NCI-H2196 treated with DMSO at 0.1 percent for 48 hours (cell line): ENCODE results near the gene ETS1.

Experiments used
- DNase-seq: peaks from one replicate; lab custom pipeline; 2025; ENCODE audit not compliant: unreplicated experiment; lab: John Stamatoyannopoulos, UW

Gene ETS1

DNA sequence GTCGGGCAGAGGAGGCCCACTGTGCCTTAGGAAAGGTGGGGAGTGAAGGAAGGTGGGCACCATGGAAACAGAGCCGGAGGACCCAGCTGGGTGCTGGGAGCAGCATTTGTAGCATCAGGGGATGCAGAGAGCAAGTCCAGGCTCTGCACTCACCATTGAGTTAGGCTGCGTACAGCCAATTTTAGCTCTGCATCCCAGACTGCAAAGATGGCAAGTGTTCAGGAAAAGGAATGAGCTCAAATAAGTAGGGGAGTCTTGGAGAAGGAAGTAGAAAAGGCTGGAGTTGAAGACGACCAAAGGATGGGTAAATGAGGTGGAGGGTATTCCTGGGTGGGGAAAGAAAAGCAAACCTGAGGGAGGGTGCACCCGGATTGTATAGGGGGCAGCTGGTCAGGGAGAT is 31.6 kb upstream of the ETS1 start:
- no peak for DNase-seq

DNA sequence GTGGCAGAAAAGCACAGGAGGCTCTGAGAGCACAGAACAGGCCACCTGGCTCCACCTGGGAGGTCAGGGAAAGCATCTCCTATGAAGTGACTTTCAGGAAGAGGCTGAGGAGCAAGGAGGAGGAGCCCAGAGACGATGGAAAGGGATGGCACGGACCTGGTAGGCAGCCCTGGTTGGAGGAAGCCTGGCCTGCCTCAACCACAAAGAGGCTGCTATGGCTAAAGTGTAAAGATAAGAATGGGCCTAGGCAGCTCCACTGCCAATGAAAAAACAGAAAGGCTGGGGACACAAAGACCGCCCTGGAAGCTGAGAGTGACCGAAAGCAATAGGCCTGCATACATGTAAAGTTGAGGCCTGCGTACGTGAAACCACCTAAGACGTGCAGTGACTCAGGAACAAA is 31.2 kb upstream of the ETS1 start:
- DNase-seq = no peak

DNA sequence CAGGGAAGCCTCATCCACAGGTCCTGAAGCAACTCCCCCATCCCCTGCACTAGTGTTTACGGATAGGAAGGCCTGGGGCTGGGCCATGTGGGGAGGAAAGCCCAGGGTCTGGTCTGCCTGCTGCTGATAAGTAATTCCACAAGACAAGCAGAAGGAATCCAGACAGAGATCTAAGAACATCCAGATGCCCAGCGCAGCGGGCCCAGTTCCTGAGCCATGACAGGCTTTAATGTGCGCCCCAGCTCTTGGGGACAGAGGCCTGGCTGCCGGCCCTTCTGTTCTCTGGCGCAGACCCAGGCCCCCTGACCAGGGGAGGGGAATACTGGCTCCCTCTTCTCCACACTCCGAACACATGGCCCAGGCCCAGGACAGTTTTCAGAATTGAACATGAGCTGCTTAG is 28.8 kb upstream of the ETS1 start:
- no peak for DNase-seq

DNA sequence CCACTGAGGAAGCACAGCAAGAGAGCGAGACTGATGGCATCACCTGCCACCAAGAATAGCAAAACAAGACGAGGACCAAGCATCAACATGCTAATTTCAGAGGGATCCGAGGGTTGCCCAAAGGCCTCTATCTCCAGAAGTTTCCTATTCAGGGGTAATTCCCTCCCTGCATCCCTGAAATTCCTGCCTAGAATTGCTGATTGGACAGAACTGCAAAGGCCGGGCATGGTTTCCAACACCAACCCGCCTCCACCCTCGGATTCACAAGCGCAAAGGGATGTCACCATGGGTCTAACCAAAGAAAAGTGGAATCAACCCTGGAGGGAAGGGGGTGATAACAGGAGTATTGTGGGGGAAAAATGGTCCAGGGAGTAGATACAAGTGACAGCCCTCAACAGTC is 28.3 kb upstream of the ETS1 start:
- no peak for DNase-seq

DNA sequence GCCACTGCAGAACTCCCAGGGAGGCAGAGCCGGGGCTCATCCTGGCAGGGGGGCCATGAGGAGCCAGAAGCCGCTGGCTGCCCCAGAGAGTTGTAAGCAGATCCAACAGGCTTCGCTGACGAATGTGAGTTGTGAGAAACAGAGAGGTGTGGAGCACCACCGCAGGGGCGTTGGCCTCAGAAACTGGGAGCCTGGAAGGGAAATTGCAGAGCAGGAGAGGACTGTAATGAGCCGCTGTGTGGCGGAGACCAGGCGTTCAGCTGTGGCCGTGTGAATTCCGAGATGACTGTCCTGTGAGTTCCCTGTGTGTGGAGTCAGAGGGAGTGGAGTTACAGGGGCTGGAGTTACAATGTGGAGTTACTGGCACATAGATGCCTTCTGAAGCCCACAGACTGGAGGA is 27.7 kb upstream of the ETS1 start:
- DNase-seq = no peak

DNA sequence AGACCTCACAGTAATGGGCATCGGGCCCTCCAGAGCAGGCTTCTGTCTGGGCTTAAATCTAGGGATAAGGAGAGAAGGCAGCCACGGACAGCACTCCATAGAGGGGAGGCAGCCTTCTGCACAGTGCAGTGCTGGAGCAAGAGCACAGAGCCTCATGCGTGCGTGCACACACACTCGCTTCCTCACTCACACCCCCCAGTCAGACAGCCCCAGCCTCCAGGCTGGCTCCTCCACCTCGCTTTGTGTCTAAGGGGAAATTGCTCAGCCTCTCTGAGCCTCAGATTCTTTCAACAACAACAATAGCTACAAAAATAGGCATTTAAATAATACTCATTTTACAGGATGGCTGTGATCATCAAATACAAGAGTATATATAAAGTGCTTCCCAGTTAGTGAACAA is 26.7 kb upstream of the ETS1 start:
- no peak for DNase-seq

DNA sequence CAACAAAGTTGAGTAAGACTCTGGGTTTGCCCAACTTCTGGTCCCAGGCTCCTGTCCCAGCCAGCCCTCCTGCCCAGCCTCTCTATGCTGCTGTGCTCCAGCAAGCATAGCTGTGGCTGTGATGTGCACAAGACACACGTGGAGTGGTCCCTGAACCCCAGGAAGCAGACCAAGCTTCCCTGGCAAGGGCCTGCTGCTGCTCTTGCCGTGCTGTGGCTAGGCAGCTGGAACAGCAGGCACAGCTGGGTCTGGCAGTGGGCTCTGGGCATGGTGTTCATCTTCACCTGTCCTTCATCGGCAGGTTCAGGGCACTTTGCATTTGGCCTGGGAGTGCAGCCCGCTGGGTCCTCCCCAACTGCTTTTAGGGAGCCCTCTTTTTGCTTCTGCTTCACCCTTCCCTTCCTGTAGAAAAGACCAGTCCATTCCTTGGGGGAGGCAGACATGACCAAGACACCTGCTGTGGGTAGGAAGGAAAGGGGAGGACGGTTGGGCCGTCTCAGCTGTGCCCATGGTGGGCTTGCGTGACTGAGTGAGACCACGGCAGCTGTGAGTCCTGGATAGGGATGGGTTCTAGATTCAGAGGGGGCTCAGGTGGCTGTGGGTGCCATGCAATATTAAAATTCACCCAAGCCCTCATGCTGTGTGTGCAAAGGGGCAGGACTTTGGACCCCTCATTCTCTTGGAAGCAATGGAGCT is 26.1 kb upstream of the ETS1 start:
- DNase-seq = no peak

DNA sequence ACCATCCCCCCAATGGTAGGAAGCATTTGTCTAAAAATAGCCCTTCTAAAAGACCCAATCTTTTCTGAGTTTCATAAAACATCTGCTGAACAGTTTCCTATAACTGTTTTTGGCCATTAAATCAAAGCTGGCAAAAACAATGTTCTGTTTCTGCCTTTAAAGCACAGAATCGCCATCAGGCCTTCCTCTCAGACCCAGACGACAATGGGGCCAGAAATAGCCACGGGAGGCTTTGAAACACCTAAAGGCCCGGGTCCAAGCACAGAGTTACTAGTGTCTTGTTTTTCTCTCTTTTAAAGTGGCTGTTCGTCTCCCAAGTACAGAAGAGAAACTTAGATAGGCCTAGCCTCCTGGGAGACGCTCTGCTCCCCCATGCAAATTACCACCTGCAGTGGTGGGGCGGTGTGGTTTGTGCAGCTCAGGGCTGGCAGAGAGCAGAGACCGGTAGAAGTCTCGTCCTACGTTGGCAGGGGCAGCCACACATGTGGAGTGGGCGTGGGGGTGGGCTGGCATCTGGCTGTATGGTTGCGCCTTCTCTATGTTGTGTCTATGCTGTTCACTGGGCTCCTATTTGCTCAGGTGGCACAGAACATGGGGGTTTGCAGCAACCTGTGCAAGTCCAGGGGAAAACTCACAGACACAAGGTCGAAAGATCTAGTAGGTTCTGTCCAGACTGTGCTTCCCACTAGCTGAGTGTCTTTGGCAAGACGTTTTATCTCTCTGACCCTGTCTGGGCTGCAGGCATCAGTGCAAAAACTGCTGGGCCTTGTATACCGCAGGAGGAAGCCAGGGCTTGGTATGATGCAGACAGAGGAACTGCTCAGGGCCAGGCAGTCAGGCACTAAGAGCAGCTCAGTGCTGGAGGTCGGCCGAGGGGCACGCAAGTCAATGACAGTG is 23.6 kb upstream of the ETS1 start:
- DNase-seq = no peak

DNA sequence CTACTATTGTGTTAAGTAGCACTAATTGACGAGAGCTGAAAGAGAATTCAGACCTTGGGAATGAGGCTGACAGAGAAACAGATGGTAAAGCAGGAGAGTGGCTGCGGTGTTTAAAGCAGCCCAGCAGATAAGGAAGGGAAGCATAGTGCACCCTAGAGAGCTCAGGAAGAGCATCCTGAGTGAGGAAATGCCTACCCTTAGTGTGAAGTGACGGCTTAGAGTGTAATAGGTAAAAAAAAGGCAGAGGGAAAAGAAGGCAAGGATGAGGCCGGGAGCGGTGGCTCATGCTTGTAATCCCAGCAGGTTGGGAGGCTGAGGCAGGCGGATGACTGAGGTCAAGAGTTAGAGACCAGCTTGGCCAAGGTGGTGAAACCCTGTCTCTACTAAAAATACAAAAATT is 22.4 kb upstream of the ETS1 start:
- DNase-seq = no peak

DNA sequence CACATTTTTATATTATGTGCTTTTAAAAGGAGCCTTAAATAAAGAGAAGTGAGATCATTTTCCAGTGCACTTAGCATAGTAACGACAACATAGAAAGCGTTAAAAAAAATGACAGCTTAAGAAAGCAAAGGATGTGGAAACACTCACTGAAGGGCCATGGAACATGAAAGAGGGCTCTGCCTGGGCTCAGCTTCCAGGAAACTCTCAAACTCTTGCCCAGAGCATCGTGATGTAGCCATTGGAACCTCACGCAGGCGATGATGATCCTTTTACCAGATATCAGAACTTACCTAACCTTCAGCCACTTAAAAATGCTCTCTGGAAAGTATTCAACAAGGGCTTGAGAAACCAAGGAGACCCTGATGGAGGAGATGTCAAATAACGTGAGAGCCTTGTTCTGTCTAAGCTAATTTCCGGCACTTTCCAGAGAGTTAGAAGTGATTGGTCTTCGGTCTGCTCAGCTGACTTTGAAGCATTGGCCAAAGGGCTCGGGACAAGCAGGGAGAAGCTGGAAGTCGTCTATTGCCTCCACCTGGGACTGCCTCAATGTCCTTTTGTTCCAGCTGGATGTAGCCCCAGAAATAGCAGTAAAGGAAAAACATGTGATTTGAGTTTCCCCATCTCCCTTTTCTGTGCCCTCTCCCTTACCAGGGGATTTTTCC is 21.5 kb upstream of the ETS1 start:
- no peak for DNase-seq

DNA sequence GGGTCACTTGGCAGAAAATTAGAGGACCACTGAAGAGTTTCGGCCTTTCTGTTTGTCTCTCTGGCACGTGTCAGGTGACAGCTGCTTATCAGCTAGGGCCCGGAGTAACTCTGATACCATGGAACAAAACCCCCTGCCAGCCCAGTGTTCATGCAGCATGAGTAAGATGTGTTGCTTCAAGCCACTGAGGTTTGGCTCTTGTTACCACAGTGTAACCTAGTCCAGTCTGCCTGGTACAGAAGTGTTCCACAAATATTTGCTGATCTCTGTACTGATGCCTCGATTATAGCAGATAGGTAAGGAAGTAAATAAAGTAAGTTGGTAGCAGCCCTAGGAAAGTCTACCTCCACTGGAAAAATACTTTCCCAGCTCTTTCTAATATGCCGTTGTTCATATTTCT is 20.5 kb upstream of the ETS1 start:
- peak; percentile 35 for DNase-seq

DNA sequence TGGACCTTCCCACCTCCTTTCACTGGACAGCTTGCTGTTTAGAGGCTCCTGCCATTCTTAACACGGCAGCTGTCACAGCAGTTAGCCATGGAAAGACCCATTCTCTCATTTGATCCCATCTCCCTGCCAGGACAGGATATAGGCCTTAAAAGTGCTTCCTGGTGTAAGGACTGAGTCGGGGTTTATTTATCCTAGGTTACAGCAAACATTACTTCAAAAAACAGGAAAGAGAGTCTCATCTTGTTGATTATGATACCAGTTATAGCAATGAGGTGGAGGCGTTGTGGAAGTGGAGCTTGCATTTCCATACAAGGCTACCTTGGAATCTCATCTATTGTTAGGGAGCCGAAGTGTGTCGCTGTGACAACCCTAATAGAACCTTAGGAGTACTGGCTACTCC is 17.4 kb upstream of the ETS1 start:
- DNase-seq = peak; percentile 47

DNA sequence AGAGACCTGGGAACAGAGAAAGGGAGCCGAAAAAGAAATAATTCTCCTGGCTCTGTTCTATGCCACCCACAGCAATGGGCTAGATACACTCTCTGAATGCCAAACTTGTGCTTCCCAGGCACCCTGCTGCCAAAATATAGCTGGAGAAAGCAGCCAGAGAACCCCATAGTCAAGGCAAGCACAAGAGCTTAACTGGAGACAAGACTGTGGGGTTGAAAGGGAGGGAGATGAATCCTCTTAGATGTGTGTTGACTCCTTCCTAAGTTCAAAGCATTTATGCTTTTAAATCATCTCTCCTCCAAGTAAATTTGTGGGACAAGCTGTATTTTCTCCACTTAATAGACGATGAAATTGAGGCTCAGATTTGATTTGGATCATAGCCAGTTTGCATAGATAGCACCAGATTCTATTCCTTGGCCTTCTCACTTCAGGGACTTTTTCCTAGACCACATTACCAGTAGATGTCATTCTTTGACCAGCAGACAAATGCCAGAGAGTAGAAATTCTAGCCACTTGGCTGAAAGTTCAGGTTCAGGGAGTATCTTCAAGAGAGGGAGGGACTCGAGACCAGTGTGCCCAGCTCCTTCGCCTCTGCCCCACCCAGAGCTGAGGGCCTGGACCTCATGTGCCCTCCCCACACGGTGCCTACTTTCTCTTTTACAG is 16.5 kb upstream of the ETS1 start:
- peak; percentile 18 for DNase-seq

DNA sequence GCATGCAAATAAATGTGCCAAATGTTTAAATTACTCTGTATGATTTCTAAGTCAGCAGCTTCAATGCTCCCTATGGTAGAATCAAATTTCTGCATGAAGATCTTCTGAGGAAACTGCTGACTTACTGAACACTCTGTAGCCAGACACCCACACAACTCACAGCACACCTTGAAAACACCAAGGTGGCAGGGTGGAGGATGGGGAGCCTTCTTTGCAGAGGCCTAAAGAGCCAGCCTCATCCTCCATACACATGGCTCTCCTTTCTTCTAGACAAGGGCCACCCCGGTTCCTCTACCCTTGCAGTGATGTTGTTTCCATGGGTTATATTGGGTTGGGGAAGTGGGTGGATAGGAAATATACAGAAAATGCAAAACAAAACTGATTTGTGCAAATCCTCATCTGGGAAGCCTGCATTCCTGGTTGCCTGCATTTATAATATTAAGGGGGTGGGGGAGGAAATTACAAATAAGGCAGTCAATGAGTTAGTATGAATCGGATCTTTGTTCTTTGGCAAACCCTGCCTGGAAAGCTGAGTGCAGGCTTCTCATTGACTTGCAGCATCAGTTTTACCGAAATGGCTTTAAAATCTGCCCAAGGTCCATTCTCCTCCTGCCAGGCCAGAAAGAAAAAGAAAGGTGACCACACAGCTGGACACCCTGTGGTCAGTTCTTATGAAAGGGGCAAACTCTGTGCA is 15.8 kb upstream of the ETS1 start:
- DNase-seq = no peak

DNA sequence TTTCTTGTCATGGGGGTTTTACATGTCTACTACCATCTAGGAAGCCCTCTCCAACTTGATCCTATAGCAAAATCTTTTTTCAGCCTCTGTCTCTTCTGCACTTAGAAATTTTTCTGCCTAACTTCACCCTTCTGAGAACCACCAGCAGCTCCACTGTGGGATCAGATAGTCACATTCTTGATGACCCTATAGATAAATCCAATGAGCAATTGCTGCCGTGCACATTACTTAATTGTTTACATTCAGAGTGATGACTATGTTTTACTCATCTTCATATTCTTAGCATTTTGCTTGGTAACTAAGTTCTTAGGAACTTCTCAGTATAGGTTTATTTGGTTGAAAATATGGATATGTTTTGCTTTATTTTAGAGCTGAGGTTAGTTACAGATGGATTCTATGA is 12.4 kb upstream of the ETS1 start:
- no peak for DNase-seq

DNA sequence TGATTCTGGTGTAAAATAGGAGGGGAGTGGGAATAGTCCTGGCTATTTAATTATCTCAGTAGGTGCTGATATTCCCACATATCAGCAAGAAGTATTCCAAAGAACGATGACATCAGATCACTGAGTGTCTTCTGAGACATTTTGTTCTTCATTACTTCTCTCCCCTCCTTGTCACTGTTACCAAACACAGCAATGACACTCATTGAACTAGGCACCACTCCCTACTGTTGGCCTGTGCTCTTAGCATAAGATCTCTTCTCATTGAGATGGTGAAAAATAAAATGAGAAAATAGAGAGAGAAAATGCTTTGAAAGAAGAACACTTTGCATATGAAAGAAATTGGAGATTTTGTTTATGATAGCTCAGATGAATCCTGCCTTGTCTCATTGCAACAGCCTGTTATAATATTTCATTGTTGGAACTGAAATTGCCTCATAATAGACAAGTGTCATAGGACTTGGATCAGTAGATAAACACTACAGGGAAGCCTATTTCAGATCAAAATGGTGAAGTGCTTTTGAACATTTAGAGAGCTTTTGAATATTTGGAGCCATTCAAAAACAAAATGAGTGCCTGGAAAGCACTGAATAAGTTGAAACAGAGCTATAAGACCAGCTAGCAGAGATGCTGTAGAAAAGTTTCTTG is 11.3 kb upstream of the ETS1 start:
- DNase-seq = no peak

DNA sequence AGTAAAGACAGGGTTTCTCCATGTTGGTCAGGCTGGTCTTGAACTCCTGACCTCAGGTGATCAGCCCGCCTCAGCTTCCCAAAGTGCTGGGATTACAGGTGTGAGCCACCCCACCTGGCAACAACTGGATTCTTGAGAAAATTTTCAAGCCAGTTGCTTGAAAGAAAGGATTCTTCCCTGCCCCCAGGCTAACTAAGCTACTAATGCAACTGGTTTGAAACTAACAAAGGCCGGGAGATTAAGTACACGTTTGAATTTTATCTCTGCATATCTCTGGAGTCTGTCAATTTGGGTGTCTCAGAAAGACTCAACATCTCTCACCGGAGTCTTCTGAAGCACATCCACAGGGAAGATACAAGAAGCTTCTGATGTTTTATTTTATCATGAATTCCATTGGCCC is 10.7 kb upstream of the ETS1 start:
- no peak for DNase-seq

DNA sequence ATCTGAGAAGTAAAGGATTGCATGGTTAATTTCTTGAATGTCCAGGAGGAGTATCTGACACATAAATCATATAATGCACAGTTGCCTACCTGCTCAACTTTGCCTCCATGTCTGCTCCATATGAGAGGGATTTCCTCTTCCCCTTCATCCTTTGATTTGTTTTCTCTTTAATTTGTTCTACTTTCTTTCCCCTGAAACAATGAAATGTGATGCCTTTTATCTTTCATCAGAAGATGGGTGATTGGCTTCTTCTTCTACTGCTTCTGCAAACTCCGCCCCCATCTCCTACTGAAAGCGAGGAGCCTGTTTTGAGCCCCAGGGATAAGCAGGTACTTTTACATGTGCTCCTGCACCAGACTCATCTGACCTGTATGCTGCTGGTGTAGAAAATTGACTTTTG is 9.9 kb upstream of the ETS1 start:
- no peak for DNase-seq

DNA sequence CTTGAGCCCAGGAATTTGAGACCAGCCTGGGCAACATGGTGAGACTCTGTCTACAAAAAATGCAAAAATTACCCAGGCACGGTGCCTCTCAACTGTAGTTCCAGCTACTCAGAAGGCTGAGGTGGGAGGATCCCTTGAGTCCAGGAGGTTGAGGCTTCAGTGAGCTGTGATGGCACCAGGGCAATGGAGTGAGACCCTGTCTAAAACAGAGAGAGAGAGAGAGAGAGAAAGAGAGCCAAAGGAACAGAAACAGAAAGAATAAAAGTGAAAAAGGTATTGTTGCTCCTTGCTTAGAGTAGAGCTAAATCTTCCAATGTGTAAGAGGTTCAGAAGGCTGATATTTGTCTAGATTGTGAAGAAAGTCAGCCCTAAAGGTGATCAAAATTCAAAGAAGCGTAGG is 8.9 kb upstream of the ETS1 start:
- DNase-seq = no peak

DNA sequence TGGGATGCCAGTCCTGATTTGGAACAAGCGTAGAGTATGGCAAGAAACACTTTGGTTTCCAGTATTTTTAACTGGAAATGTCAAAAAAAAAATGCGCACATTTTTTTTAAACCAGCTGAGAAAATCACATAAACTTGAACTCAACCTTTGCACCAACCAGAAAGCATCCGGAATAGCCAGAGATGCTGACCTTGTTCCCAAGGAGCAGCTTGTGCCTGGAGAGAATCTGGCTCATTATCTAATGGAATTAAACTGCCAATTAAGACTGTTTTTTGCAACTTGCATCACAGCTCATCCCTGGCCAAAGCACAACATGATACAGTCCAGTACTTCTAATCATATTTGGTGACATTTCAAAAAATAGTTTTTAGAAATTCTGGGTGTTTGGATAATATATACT is 8.4 kb upstream of the ETS1 start:
- no peak for DNase-seq

DNA sequence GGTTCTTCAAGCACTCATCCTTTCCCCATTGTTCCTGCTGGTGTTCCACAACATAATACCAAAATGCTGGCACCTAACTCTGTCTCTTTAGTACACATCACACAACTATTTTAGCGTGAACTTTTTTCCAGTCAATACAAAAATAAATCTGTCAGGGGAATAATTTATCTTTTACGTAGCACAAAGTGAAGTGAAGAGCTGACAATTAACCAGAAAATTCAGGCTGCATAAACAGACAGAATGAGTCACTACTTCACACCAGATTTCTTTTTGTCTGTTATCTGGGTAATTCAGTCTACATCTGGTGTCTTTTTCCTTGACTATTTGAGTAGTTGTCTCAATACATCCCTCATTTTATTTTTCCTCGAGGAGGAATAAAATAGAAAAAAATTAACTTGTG is 7.9 kb upstream of the ETS1 start:
- DNase-seq = no peak
